Esophagus muscularis mucosa (tissue), 3 donors: Measurements from ENCODE around the gene XYLT2.

Experiments used
- CTCF ChIP-seq, 3 experiments: fragments of 200-600 bp in 2 of 3; fragments of 450-650 bp in 1 of 3; sonication (generic) in 2 of 3; IDR thresholded peaks; one replicate each; pipeline ENCODE4 v1.5.1; 2017 to 2019; ENCODE audit warnings: antibody characterized with exemption in 3 of 3, mild to moderate bottlenecking in 2 of 3, moderate library complexity in 1 of 3
- POLR2A ChIP-seq: fragments of 450-650 bp; IDR thresholded peaks from one replicate; pipeline ENCODE4 v1.6.1; 2017; ENCODE audit warnings: antibody characterized with exemption, moderate library complexity, mild to moderate bottlenecking, low read depth
- POLR2AphosphoS5 ChIP-seq, 2 donors: sonication (generic); formaldehyde crosslinking; IDR thresholded peaks; one replicate each; pipeline ENCODE4 v1.6.1; 2017; ENCODE audit warnings: antibody characterized with exemption in 2 of 2

DNA sequence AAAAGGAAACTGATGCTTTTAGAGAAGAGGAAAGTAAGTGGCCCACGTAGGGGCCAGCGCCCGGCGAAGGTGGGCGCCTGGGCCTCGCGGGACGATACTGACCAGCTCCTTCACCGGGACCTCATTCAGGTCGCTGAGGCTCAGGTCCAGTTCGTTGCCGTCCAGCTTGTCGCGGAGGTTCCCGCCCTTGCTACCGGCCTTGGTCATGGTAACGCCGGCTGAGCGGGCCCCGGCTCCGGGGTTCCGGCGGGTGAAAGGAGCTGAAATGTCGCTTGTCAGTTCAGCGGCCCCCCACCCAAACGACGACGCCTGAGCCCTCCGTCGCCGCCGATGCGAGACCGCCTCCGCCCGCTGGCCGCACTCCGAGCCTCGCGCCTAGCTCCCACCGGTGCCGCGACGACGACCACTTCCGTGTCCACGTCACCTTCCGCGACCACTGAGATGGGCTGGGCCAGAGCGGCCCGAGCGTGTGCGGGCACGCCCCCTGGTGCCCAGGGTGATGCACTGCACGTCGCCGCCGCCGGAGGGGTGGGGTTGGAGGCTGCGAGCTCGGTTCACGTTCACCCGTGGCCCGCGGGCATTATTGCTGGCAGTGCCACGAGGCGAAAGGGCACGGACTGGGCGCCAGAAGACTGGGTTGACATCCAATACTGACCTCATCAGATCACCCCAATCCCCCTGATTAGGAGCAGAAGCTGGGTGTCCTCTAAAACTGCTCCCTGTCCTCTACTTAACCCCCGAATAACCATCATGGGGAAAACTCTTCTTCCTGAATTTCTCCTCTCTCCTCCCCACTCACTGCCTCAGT, 51.4 kb downstream of the XYLT2 start, which contains the start of gene LRRC59:
- TF ChIP-seq POLR2A (peak; percentile 72), CTCF (IDR thresholded peaks at IDR 0.05) (peak in 2 of 3 experiments; percentile 98), POLR2AphosphoS5 (IDR thresholded peaks at IDR 0.05) (peak; percentile 95 to 96)
